HCT116 (cell line): ENCODE data around the gene PSMD11. TPM values are rescaled to one million over a fixed set of nuclear protein-coding genes. Genes with fewer than 3 reads are reported as not detected.

Source experiments
- ATAC-seq: fragments of 200-7000 bp; cut with Tn5 transposase; 2 replicates; pipeline ENCODE4 v1.9.1; 2020; ENCODE audit warnings: mild to moderate bottlenecking, moderate library complexity
- BruUV-seq: library from RNA; stranded (reverse); fragments of 400-500 nt; replicated peaks from 2 replicates; lab custom pipeline; 2021; lab: Mats Ljungman, UMichigan
- CTCF ChIA-PET: fragments of 300-600 bp; sonication (Branson Sonifier 250); formaldehyde crosslinking; loops from one replicate; lab custom pipeline; 2021; ENCODE audit warnings: antibody characterized with exemption; lab: Charles Lee
- POLR2A ChIA-PET: fragments of 300-600, 350-600 bp; sonication (Branson Sonifier 250); formaldehyde crosslinking; loops from one replicate; lab custom pipeline; 2021; ENCODE audit warnings: antibody characterized with exemption; lab: Charles Lee
- RAD21 ChIA-PET, 2 experiments: fragments of 300-600 bp; sonication (Branson Sonifier 250); formaldehyde crosslinking; loops; one replicate each; lab custom pipeline; 2023; ENCODE audit warnings: low total read pairs in 2 of 2; ENCODE audit not compliant: uncharacterized antibody in 2 of 2, unreplicated experiment in 2 of 2, low non-redundant PET in 1 of 2; lab: Charles Lee
- DNase-seq: peaks from one replicate; pipeline ENCODE4 v3.0.0-alpha.2; 2010; ENCODE audit warnings: low read depth, low spot score
- H2AFZ ChIP-seq: fragments of 200-600 bp; shearing (Covaris generic), sonication (generic); 2 replicates; pipeline ENCODE4 v1.6.1; 2017; ENCODE audit warnings: low read depth, mixed run types, mixed read lengths, antibody characterized with exemption, low read length; ENCODE audit not compliant: poor library complexity, severe bottlenecking
- H3K27ac ChIP-seq: 2 replicates; pipeline ENCODE4 v1.5.1; 2012; ENCODE audit warnings: low read depth, low read length
- H3K27me3 ChIP-seq: fragments of 200-600 bp; sonication (generic); 2 replicates; pipeline ENCODE4 v1.6.1; 2016; ENCODE audit warnings: mixed run types, low read length, mixed read lengths; ENCODE audit not compliant: insufficient read depth
- H3K36me3 ChIP-seq, 2 experiments: fragments of 200-500 bp in 1 of 2; fragments of 200-600 bp in 1 of 2; sonication (Bioruptor generic) in 1 of 2; sonication (generic) in 1 of 2; 2 replicates each; pipeline versions ENCODE4 v1.5.1 to v1.6.1; 2014 to 2016; ENCODE audit warnings: low read length in 2 of 2, inconsistent platforms in 1 of 2, mixed read lengths in 1 of 2, mixed run types in 1 of 2; ENCODE audit not compliant: insufficient read depth in 2 of 2, control insufficient read depth in 1 of 2
- H3K4me1 ChIP-seq, 2 experiments: fragments of 200-600 bp in 1 of 2; sonication (generic) in 1 of 2; 2 replicates each; pipeline versions ENCODE4 v1.5.1 to v1.6.1; 2012 to 2017; ENCODE audit warnings: low read length in 2 of 2, inconsistent platforms in 1 of 2, mild to moderate bottlenecking in 1 of 2, mixed read lengths in 1 of 2, mixed run types in 1 of 2, moderate library complexity in 1 of 2; ENCODE audit not compliant: insufficient read depth in 2 of 2, control insufficient read depth in 1 of 2
- H3K4me2 ChIP-seq: fragments of 200-600 bp; sonication (generic); 2 replicates; pipeline ENCODE4 v1.6.1; 2017; ENCODE audit warnings: mixed run types, low read length, mixed read lengths
- H3K4me3 ChIP-seq, 2 experiments: fragments of 200-600 bp in 1 of 2; sonication (generic) in 1 of 2; replicated peaks in 1 of 2; 2 replicates each; pipeline ENCODE4 v1.5.1; 2011 to 2016; ENCODE audit warnings: low read length in 2 of 2, control low read depth in 1 of 2, low read depth in 1 of 2, mild to moderate bottlenecking in 1 of 2, mixed read lengths in 1 of 2, mixed run types in 1 of 2
- H3K79me2 ChIP-seq: fragments of 200-600 bp; sonication (generic); 2 replicates; pipeline ENCODE4 v1.6.1; 2017; ENCODE audit warnings: mild to moderate bottlenecking, mixed run types, low read length, moderate library complexity, mixed read lengths; ENCODE audit not compliant: insufficient read depth
- H3K9ac ChIP-seq: fragments of 200-600 bp; sonication (generic); 2 replicates; pipeline ENCODE4 v1.6.1; 2016; ENCODE audit warnings: low read length, mixed read lengths
- H3K9me2 ChIP-seq: fragments of 200-600 bp; sonication (generic), shearing (Covaris generic); 2 replicates; pipeline ENCODE4 v1.6.1; 2017; ENCODE audit warnings: mixed run types, mild to moderate bottlenecking, moderate library complexity; ENCODE audit not compliant: insufficient read depth
- H3K9me3 ChIP-seq, 2 experiments: fragments of 200-500 bp in 1 of 2; fragments of 200-600 bp in 1 of 2; sonication (Bioruptor generic) in 1 of 2; sonication (generic) in 1 of 2; 2 replicates each; pipeline ENCODE4 v1.6.1; 2014 to 2017; ENCODE audit warnings: low read length in 2 of 2, mixed read lengths in 2 of 2, inconsistent platforms in 1 of 2, low read depth in 1 of 2, mild to moderate bottlenecking in 1 of 2, mixed run types in 1 of 2, moderate library complexity in 1 of 2; ENCODE audit not compliant: control insufficient read depth in 1 of 2, insufficient read depth in 1 of 2
- H4K20me1 ChIP-seq: fragments of 200-600 bp; sonication (generic), shearing (Covaris generic); 2 replicates; pipeline ENCODE4 v1.6.1; 2017; ENCODE audit warnings: mixed run types, mild to moderate bottlenecking, moderate library complexity; ENCODE audit not compliant: insufficient read depth
- CEBPB ChIP-seq: IDR thresholded peaks from 2 replicates; pipeline ENCODE4 v1.6.1; 2012; ENCODE audit warnings: low read depth
- EGR1 ChIP-seq: IDR thresholded peaks from 2 replicates; pipeline ENCODE4 v1.6.1; 2012; ENCODE audit warnings: low read depth
- EZH2 ChIP-seq: fragments of 200-600 bp; sonication (generic); IDR thresholded peaks from 2 replicates; pipeline ENCODE4 v1.6.1; 2017; ENCODE audit warnings: antibody characterized with exemption, mixed run types
- EZH2phosphoT487 ChIP-seq: fragments of 200-600 bp; IDR thresholded peaks from 2 replicates; pipeline ENCODE4 v1.6.1; 2018; ENCODE audit warnings: antibody characterized with exemption, borderline replicate concordance
- POLR2A ChIP-seq: IDR thresholded peaks from 2 replicates; pipeline ENCODE4 v1.7.0; 2011; ENCODE audit warnings: borderline replicate concordance; ENCODE audit not compliant: insufficient read depth, insufficient read length; ENCODE audit errors: extremely low read depth
- POLR2AphosphoS5 ChIP-seq: IDR thresholded peaks from 2 replicates; pipeline ENCODE4 v1.6.1; 2011; ENCODE audit warnings: mild to moderate bottlenecking, low read depth, low read length, moderate library complexity
- RAD21 ChIP-seq: IDR thresholded peaks from 2 replicates; pipeline ENCODE4 v1.6.1; 2012; ENCODE audit warnings: low read depth, mild to moderate bottlenecking
- SIN3A ChIP-seq: IDR thresholded peaks from 2 replicates; pipeline ENCODE4 v1.6.1; 2012; ENCODE audit warnings: low read depth
- SP1 ChIP-seq: IDR thresholded peaks from 2 replicates; pipeline ENCODE4 v1.6.1; 2012; ENCODE audit warnings: low read depth
- SRF ChIP-seq: IDR thresholded peaks from 2 replicates; pipeline ENCODE4 v1.6.1; 2012; ENCODE audit warnings: low read depth
- TCF7L2 ChIP-seq: IDR thresholded peaks from 2 replicates; pipeline ENCODE4 v1.7.0; 2011; ENCODE audit warnings: borderline replicate concordance, inconsistent platforms; ENCODE audit not compliant: insufficient read depth, insufficient read length; ENCODE audit errors: extremely low read depth
- YY1 ChIP-seq: IDR thresholded peaks from 2 replicates; pipeline ENCODE4 v1.6.1; 2011; ENCODE audit warnings: low read length, low read depth, moderate library complexity, mild to moderate bottlenecking; ENCODE audit not compliant: insufficient replicate concordance; ENCODE audit errors: extremely low read depth
- ZFX ChIP-seq: fragments of 450-650 bp; IDR thresholded peaks from 2 replicates; pipeline ENCODE4 v1.6.1; 2017
- ZNF274 ChIP-seq: fragments of 200-500 bp; sonication (Bioruptor generic); IDR thresholded peaks from 2 replicates; pipeline ENCODE4 v1.6.1; 2014; ENCODE audit warnings: mild to moderate bottlenecking, low read depth, low read length, inconsistent platforms
- intact Hi-C: fragments of 100-400 bp; cut with micrococcal nuclease; formaldehyde crosslinking; loops from 2 replicates; pipeline ENCODE4 v1.10.0; 2022
- total RNA-seq: library from RNA; stranded (reverse); gene quantifications from one replicate; pipeline ENCODE4 v1.2.1, GENCODE V29; 2021; ENCODE audit not compliant: unreplicated experiment
- TF ChIP-seq, protein P1 (sequence below): IDR thresholded peaks from 2 replicates; pipeline ENCODE4 v1.6.1; 2012
- TF ChIP-seq, protein P2 (sequence below): IDR thresholded peaks from 2 replicates; pipeline ENCODE4 v1.6.1; 2012
- TF ChIP-seq, protein P3 (sequence below): IDR thresholded peaks from 2 replicates; pipeline ENCODE4 v1.6.1; 2011; ENCODE audit warnings: mild to moderate bottlenecking, low read length, moderate library complexity; ENCODE audit not compliant: insufficient replicate concordance; ENCODE audit errors: extremely low read depth

The PSMD11 gene
- total RNA-seq, 1 experiment from 2014 or later = 143 TPM

DNA sequence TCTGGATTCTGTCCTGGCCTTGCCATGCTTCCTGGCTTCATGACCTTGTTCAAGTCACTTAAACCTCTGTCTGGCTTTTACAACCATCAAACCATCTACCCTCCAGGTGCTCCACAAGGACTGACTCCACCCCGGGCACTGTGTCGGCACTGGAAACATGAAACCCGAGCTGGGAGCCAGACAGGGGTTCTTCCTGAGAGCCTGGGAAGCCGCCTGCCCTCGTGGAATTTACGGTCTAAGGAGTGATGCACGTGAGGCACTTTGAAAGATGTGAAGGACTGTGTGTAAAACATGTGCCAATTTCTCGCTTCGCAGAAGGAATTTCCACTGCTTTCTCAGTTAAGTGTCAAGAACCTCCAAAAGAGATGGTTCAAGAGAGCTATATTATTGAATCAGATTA is 54.1 kb downstream of the PSMD11 start:
- no peaks in the 10 kb centered on the region for H3K36me3 ChIP-seq
- CTCF ChIA-PET = no interaction called here
- H4K20me1 ChIP-seq = no peaks in the 10 kb centered on the region
- no peak overlapping the region for H3K9ac ChIP-seq
- ATAC-seq = no peak
- no peaks in the 10 kb centered on the region for H3K9me3 ChIP-seq
- peaks cover 14 to 40% of the 10 kb centered on the region in 2 experiments for H3K4me1 ChIP-seq
- peak overlapping the region; percentile 15; the same call in 1 of the 2 replicates for H3K4me2 ChIP-seq
- no peak for DNase-seq
- TF ChIP-seq CEBPB (no peak), EZH2phosphoT487 (no peak), YY1 (no peak), RAD21 (no peak), SIN3A (no peak), POLR2A (no peak), SP1 (no peak), SRF (no peak), EZH2 (no peak), TCF7L2 (no peak)
- TF ChIP-seq, protein P1, sequence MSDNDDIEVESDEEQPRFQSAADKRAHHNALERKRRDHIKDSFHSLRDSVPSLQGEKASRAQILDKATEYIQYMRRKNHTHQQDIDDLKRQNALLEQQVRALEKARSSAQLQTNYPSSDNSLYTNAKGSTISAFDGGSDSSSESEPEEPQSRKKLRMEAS = no peak
- TF ChIP-seq, protein P2, sequence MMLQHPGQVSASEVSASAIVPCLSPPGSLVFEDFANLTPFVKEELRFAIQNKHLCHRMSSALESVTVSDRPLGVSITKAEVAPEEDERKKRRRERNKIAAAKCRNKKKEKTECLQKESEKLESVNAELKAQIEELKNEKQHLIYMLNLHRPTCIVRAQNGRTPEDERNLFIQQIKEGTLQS = no peak
- intact Hi-C loops = no loop called here
- no peaks in the 10 kb centered on the region for H3K9me2 ChIP-seq
- no peaks in the 10 kb centered on the region for H3K79me2 ChIP-seq
- H2AFZ ChIP-seq = no peak overlapping the region
- POLR2A ChIA-PET = no interaction called here
- RAD21 ChIA-PET = no interaction called here
- no TSS peak for BruUV-seq
- H3K27ac ChIP-seq = no peak overlapping the region
- H3K27me3 ChIP-seq = no peaks in the 10 kb centered on the region
- H3K4me3 ChIP-seq = no peak overlapping the region

DNA sequence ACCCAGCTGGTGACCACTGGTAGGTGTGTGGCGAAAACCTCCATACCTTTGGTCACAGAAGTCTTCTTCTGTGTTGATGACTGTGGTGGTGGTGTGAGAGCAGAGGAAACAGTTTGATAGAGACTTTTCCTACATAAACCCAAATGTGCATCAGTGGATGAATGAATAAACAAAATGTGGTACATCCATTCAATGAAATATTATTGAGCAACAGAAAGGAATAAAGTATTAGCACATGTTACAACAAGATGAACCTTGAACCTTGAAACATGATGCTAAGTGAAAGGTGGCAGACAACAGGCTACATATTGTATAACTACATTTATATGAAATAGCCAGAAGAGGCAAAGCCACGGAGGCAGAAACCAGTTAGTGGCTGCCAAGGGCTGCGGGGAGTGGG is 57.7 kb downstream of the PSMD11 start:
- Histone ChIP-seq H3K4me2 (no peak overlapping the region), H3K4me3 (no peak overlapping the region), H3K27ac (no peak overlapping the region), H3K4me1 (peaks cover 27 to 43% of the 10 kb centered on the region in 2 experiments), H4K20me1 (no peaks in the 10 kb centered on the region), H2AFZ (no peak overlapping the region), H3K9me3 (no peaks in the 10 kb centered on the region), H3K79me2 (no peaks in the 10 kb centered on the region), H3K36me3 (no peaks in the 10 kb centered on the region), H3K9ac (no peak overlapping the region), H3K27me3 (no peaks in the 10 kb centered on the region), H3K9me2 (no peaks in the 10 kb centered on the region)
- ChIA-PET CTCF (no interaction called here), RAD21 (no interaction called here), POLR2A (no interaction called here)
- ATAC-seq = no peak
- no peak for DNase-seq
- TF ChIP-seq EGR1 (no peak), ZFX (no peak), POLR2A (no peak), ZNF274 (no peak), POLR2AphosphoS5 (no peak), EZH2phosphoT487 (no peak), SP1 (no peak)
- TF ChIP-seq, protein P3, sequence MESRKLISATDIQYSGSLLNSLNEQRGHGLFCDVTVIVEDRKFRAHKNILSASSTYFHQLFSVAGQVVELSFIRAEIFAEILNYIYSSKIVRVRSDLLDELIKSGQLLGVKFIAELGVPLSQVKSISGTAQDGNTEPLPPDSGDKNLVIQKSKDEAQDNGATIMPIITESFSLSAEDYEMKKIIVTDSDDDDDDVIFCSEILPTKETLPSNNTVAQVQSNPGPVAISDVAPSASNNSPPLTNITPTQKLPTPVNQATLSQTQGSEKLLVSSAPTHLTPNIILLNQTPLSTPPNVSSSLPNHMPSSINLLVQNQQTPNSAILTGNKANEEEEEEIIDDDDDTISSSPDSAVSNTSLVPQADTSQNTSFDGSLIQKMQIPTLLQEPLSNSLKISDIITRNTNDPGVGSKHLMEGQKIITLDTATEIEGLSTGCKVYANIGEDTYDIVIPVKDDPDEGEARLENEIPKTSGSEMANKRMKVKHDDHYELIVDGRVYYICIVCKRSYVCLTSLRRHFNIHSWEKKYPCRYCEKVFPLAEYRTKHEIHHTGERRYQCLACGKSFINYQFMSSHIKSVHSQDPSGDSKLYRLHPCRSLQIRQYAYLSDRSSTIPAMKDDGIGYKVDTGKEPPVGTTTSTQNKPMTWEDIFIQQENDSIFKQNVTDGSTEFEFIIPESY = no peak
- intact Hi-C loops = no loop called here
- BruUV-seq = no TSS peak
